ENCODE results near the gene NOS1.

DNA sequence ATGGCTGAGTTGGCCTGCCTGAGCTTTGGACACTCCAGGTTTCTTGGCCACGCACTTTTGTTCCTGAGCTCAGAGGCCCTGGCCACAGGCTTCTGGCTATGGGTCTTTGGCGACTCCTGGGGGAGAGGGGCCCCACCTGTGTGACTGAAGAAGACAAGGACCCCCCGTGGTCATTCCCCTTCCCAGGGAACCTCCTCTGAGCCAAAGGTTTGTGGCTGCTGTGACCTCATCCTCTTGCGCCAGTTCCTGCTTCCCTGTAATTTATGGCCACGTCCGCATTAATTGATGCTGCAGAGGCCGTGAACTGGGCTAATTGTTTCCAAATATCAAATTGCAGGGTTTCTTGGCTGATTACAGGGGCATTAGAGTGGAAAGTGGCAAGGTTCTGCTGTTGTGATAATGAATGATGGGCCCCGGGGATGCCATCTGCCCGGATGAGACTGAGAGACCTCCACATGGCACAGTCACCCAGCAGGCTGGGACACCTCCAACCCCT lies 27.6 kb upstream of the NOS1 start:
- TF ChIP-seq, protein P1, sequence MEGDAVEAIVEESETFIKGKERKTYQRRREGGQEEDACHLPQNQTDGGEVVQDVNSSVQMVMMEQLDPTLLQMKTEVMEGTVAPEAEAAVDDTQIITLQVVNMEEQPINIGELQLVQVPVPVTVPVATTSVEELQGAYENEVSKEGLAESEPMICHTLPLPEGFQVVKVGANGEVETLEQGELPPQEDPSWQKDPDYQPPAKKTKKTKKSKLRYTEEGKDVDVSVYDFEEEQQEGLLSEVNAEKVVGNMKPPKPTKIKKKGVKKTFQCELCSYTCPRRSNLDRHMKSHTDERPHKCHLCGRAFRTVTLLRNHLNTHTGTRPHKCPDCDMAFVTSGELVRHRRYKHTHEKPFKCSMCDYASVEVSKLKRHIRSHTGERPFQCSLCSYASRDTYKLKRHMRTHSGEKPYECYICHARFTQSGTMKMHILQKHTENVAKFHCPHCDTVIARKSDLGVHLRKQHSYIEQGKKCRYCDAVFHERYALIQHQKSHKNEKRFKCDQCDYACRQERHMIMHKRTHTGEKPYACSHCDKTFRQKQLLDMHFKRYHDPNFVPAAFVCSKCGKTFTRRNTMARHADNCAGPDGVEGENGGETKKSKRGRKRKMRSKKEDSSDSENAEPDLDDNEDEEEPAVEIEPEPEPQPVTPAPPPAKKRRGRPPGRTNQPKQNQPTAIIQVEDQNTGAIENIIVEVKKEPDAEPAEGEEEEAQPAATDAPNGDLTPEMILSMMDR (IDR thresholded peaks at IDR 0.05 in 8 of 11, conservative IDR thresholded peaks at IDR 0.05 in 3 of 11) = no peak
- TF ChIP-seq POLR2AphosphoS5 (IDR thresholded peaks at IDR 0.05) (no peak), POLR2A (IDR thresholded peaks at IDR 0.05) (no peak)
